ENCODE data around the gene RCVRN. TPM values are rescaled to one million over a fixed set of nuclear protein-coding genes. Genes with fewer than 3 reads are reported as not detected.

RCVRN gene
- total RNA-seq, 3 donors from 2014 or later, result 0.16 to 0.27 TPM; not detected in 1

GRCh38 chr17:9942885-9943284 lies 37.8 kb upstream of the RCVRN start:
- intact Hi-C loops (cut with DNase I, micrococcal nuclease), result no loop called here
- Histone ChIP-seq H3K9me3 (peaks cover 4% of the 10 kb centered on the region), H3K4me1 (ENCODE audit: low read depth) (no peaks in the 10 kb centered on the region), H3K4me3 (no peak overlapping the region), H3K36me3 (ENCODE audit: low read depth) (no peaks in the 10 kb centered on the region)
- TF ChIP-seq CTCF (IDR thresholded peaks at IDR 0.05), result no peak
- no peak for DNase-seq
- no peak for ATAC-seq

GRCh38 chr17:9941305-9941704 lies 36.2 kb upstream of the RCVRN start:
- Histone ChIP-seq H3K36me3 (ENCODE audit: low read depth) (no peaks in the 10 kb centered on the region), H3K4me1 (ENCODE audit: low read depth) (no peaks in the 10 kb centered on the region), H3K9me3 (peaks cover 4% of the 10 kb centered on the region), H3K4me3 (no peak overlapping the region)
- ATAC-seq, result no peak
- intact Hi-C loops (cut with DNase I, micrococcal nuclease), result no loop called here
- DNase-seq, result no peak
- no peak for TF ChIP-seq CTCF (IDR thresholded peaks at IDR 0.05)

GRCh38 chr17:9940841-9941240 lies 35.8 kb upstream of the RCVRN start:
- DNase-seq (no peak), ATAC-seq (no peak)
- Histone ChIP-seq H3K36me3 (ENCODE audit: low read depth) (no peaks in the 10 kb centered on the region), H3K4me3 (no peak overlapping the region), H3K4me1 (ENCODE audit: low read depth) (no peaks in the 10 kb centered on the region), H3K9me3 (peaks cover 4% of the 10 kb centered on the region)
- no peak for TF ChIP-seq CTCF (IDR thresholded peaks at IDR 0.05)
- intact Hi-C loops (cut with DNase I, micrococcal nuclease), result no loop called here

GRCh38 chr17:9938764-9939163 lies 33.7 kb upstream of the RCVRN start:
- Histone ChIP-seq H3K4me3 (no peak overlapping the region), H3K4me1 (ENCODE audit: low read depth) (no peaks in the 10 kb centered on the region), H3K9me3 (peaks cover 4% of the 10 kb centered on the region), H3K36me3 (ENCODE audit: low read depth) (no peaks in the 10 kb centered on the region)
- no peak for DNase-seq
- no peak for ATAC-seq
- intact Hi-C loops (cut with DNase I, micrococcal nuclease), result no loop called here
- TF ChIP-seq CTCF (IDR thresholded peaks at IDR 0.05), result no peak

GRCh38 chr17:9937901-9938300 lies 32.8 kb upstream of the RCVRN start:
- ATAC-seq (no peak), DNase-seq (no peak)
- H3K9me3 ChIP-seq, result peaks cover 4% of the 10 kb centered on the region
- H3K36me3 ChIP-seq (ENCODE audit: low read depth), result no peaks in the 10 kb centered on the region
- no peaks in the 10 kb centered on the region for H3K4me1 ChIP-seq (ENCODE audit: low read depth)
- intact Hi-C loops (cut with DNase I, micrococcal nuclease), result no loop called here
- H3K4me3 ChIP-seq, result no peak overlapping the region
- no peak for TF ChIP-seq CTCF (IDR thresholded peaks at IDR 0.05)

- intact Hi-C loops (cut with DNase I, micrococcal nuclease), result no loop called here
- TF ChIP-seq CTCF (IDR thresholded peaks at IDR 0.05), result no peak
- peaks cover 4% of the 10 kb centered on the region for H3K9me3 ChIP-seq
- H3K36me3 ChIP-seq (ENCODE audit: low read depth), result no peaks in the 10 kb centered on the region
- H3K4me1 ChIP-seq (ENCODE audit: low read depth), result no peaks in the 10 kb centered on the region
- DNase-seq (peak in 2 of 3 donors; percentile 6 to 35), ATAC-seq (peak; percentile 25)
- no peak overlapping the region for H3K4me3 ChIP-seq
These were observed 32.2 kb upstream of the RCVRN start for GRCh38 chr17:9937241-9937761.
